Measurements from ENCODE around the gene MPC2. TPM values are rescaled to one million over a fixed set of nuclear protein-coding genes. Genes with fewer than 3 reads are reported as not detected.
"Not testable (repeated sequence)": the region's sequence is repeated elsewhere in the genome, so short reads cannot be mapped to it uniquely, and the experiment has no call there.

The MPC2 gene
- total RNA-seq, 1 donor from 2014 or later = 40.5 TPM

DNA sequence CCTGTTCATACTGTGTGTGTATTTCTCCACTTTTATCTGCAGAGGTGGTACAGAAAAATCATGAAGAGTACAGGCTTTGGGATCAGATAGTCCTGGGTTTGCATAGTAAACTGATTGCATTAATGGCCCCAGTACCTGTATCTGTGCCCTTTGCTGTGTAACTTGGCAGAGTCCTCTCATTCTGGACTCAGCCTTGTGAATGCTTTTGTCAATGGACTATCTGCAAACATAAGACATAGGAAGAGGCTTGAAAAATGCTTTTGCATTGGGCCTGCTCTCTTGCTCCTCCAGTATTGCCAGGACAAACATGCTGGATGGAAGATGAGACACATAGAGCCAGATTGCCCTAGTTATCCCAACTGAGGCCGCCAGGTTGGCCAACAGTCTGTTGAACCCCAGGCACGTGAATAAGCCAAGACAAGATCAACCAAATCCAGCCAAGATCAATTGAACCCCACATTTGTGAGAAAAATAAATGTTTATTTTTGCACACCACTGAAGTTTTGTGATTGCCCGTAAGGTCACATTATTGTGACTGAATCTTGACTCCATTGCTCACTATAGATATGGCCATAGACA, 60.2 kb downstream of the MPC2 start:
- Histone ChIP-seq H3K4me1 (no peaks in the 10 kb centered on the region), H3K4me3 (no peak overlapping the region), H3K9me3 (no peaks in the 10 kb centered on the region), H3K27me3 (no peaks in the 10 kb centered on the region), H3K27ac (no peak overlapping the region), H3K36me3 (no peaks in the 10 kb centered on the region)
- TF ChIP-seq CTCF (IDR thresholded peaks at IDR 0.05) = no peak
- no peak for ATAC-seq
- DNase-seq = no peak
- intact Hi-C loops (cut with DNase I) = no loop called here

DNA sequence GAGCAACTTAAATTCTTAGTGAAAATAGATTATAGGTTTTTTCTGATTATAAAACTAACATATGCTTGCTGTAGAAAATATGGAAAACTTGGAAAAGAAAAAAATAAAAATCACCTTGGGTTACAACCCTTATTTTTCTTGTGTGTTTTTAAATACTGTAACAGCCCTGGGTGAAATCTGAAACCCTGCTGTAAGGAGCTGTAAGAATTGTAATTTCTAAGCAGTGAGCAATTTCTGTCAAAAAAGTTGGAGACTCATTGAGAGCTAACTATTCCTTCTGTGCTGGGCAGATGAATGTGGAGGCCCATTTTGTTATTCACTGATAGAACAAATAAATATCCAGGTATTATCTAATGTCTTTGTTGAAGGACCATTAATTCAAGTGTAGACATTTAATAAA, 65.5 kb downstream of the MPC2 start:
- no peak for TF ChIP-seq CTCF (IDR thresholded peaks at IDR 0.05)
- H3K36me3 ChIP-seq = no peaks in the 10 kb centered on the region
- no peak for ATAC-seq
- no peaks in the 10 kb centered on the region for H3K4me1 ChIP-seq
- no peak overlapping the region for H3K4me3 ChIP-seq
- no peak overlapping the region for H3K27ac ChIP-seq
- intact Hi-C loops (cut with DNase I) = no loop called here
- no peaks in the 10 kb centered on the region for H3K27me3 ChIP-seq
- DNase-seq = no peak
- H3K9me3 ChIP-seq = no peaks in the 10 kb centered on the region

DNA sequence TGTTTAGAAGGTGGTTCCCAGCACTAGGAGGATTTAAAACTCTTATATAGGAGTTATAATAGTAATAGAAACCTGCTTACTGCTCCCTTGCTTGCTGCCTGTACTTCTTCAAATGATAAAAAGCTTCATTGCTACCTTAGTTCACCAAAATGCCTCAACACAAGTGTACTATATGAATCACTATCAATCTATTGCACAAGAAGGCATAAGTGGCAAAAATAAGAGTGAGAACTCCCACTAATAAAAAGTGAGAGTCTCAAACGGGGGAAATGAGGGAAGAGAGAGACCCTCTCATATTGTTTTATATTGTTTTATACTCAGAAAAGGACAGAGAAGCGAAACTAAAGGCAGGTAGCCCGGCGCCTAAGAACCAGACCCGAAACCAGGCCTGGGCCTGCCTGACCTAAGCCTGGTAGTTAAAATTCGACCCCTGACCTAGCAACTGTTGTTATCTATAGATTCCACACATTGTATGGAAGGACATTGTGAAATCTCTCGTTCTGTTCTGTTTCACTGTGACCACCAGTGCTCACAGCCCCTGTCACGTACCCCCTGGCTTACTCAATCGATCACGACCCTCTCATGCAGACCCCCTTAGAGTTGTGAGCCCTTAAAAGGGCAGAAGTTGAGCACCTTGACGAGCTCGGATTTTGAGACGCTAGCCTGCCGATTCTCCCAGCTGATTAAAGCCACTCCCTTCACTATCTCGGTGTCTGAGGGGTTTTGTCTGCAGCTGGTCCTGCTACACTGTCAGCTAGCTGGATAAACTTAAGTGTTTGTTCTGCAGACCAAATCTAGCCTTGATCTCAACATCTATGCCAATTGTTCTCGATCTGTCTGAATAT, 67.5 kb downstream of the MPC2 start:
- H3K27ac ChIP-seq; H3K9me3 ChIP-seq; intact Hi-C loops (cut with DNase I); ATAC-seq; H3K27me3 ChIP-seq; H3K4me1 ChIP-seq; H3K4me3 ChIP-seq; H3K36me3 ChIP-seq; DNase-seq: not testable (repeated sequence)

GRCh38 chr1:167866739-167867414, 70.0 kb downstream of the MPC2 start:
- H3K4me1 ChIP-seq; ATAC-seq; intact Hi-C loops (cut with DNase I); H3K36me3 ChIP-seq; H3K27ac ChIP-seq; H3K4me3 ChIP-seq; H3K27me3 ChIP-seq; DNase-seq; H3K9me3 ChIP-seq: not testable (repeated sequence)

Other genes with a start within 250 kb of the MPC2 start
- 85.2 TPM for gene MPZL1, start 215.1 kb downstream of the MPC2 start, total RNA-seq
- gene ADCY10, start 22.9 kb downstream of the MPC2 start, total RNA-seq = 0.29 TPM
- gene DCAF6, start 389 bp downstream of the MPC2 start, total RNA-seq = 49.9 TPM
- gene GPR161, start 199.9 kb upstream of the MPC2 start, total RNA-seq = 14.5 TPM
- 26.9 TPM for gene TIPRL, start 241.9 kb upstream of the MPC2 start, total RNA-seq

All from upper lobe of right lung (tissue), 1 donor.